Astrocyte of the hippocampus (primary cell): ENCODE measurements around the gene DNAH14.
A peak's percentile ranks its signal among the peaks of the same experiment; 100 is the strongest.

Source experiments
- DNase-seq: peaks from one replicate; pipeline ENCODE4 v3.0.0; 2011; ENCODE audit warnings: low read depth, low spot score

The DNAH14 gene

GRCh38 chr1:225400968-225401367 lies 471.5 kb downstream of the DNAH14 start:
- no peak for DNase-seq

- no peak for DNase-seq
These were observed 477.7 kb downstream of the DNAH14 start for GRCh38 chr1:225406976-225407725.

GRCh38 chr1:225407755-225408154 lies 478.3 kb downstream of the DNAH14 start:
- DNase-seq, result no peak

- no peak for DNase-seq
These were observed 478.8 kb downstream of the DNAH14 start for GRCh38 chr1:225408249-225408648.

GRCh38 chr1:225409051-225409450 lies 479.6 kb downstream of the DNAH14 start:
- DNase-seq, result no peak

- no peak for DNase-seq
These were observed 480.6 kb downstream of the DNAH14 start for GRCh38 chr1:225410036-225410435.

GRCh38 chr1:225412321-225412720 lies 482.8 kb downstream of the DNAH14 start:
- no peak for DNase-seq

- no peak for DNase-seq
These were observed 483.4 kb downstream of the DNAH14 start for GRCh38 chr1:225412803-225413351.

GRCh38 chr1:225413708-225414375 lies 484.4 kb downstream of the DNAH14 start:
- DNase-seq, result no peak

- no peak for DNase-seq
These were observed 485.8 kb downstream of the DNAH14 start for GRCh38 chr1:225415307-225415706.

GRCh38 chr1:225415967-225416745 lies 486.7 kb downstream of the DNAH14 start:
- DNase-seq, result no peak

GRCh38 chr1:225418059-225418458 lies 488.6 kb downstream of the DNAH14 start:
- no peak for DNase-seq

GRCh38 chr1:225418598-225418997 lies 489.1 kb downstream of the DNAH14 start:
- no peak for DNase-seq

- no peak for DNase-seq
These were observed 492.6 kb downstream of the DNAH14 start for GRCh38 chr1:225422031-225422605.

- no peak for DNase-seq
These were observed 493.5 kb downstream of the DNAH14 start for GRCh38 chr1:225422795-225423517.

- DNase-seq, result no peak
These were observed 494.0 kb downstream of the DNAH14 start for GRCh38 chr1:225423518-225423855.

GRCh38 chr1:225424562-225425200 lies 495.2 kb downstream of the DNAH14 start:
- DNase-seq, result peak; percentile 93

- peak; percentile 81 for DNase-seq
These were observed 495.8 kb downstream of the DNAH14 start for GRCh38 chr1:225425201-225425786.

GRCh38 chr1:225426395-225427234 lies 497.1 kb downstream of the DNAH14 start:
- DNase-seq, result peak; percentile 58
